H9 (cell line): ENCODE data around the gene ENO3. TPM values are rescaled to one million over a fixed set of nuclear protein-coding genes. Genes with fewer than 3 reads are reported as not detected.
A peak's percentile ranks its signal among the peaks of the same experiment; 100 is the strongest.

ENCODE experiments used
- DNase-seq: peaks from one replicate; pipeline ENCODE4 v3.0.0-alpha.2; 2017
- H2AFZ ChIP-seq: one replicate; pipeline ENCODE4 v1.6.1; 2013; ENCODE audit warnings: mild to moderate bottlenecking, low read length, control low read depth, moderate library complexity
- H2AK5ac ChIP-seq: 2 replicates; pipeline ENCODE4 v1.6.1; 2013; ENCODE audit warnings: low read length, control low read depth, mixed read lengths; ENCODE audit not compliant: insufficient read length
- H2BK120ac ChIP-seq: one replicate; pipeline ENCODE4 v1.6.1; 2013; ENCODE audit warnings: low read depth, mild to moderate bottlenecking, low read length, control low read depth, inconsistent platforms; ENCODE audit not compliant: poor library complexity, severe bottlenecking
- H2BK12ac ChIP-seq: 2 replicates; pipeline ENCODE4 v1.6.1; 2013; ENCODE audit warnings: low read length, control low read depth, mixed read lengths, low read depth; ENCODE audit not compliant: insufficient read length
- H2BK15ac ChIP-seq: 2 replicates; pipeline ENCODE4 v1.6.1; 2013; ENCODE audit warnings: low read depth, low read length, control low read depth
- H2BK20ac ChIP-seq: one replicate; pipeline ENCODE4 v1.6.1; 2013; ENCODE audit warnings: low read depth, mild to moderate bottlenecking, low read length, control low read depth, inconsistent platforms; ENCODE audit not compliant: poor library complexity, severe bottlenecking
- H2BK5ac ChIP-seq: 2 replicates; pipeline ENCODE4 v1.6.1; 2013; ENCODE audit warnings: low read length, control low read depth, mixed read lengths; ENCODE audit not compliant: insufficient read length
- H3K14ac ChIP-seq: 2 replicates; pipeline ENCODE4 v1.6.1; 2013; ENCODE audit warnings: low read length, control low read depth; ENCODE audit not compliant: insufficient read depth
- H3K18ac ChIP-seq: 2 replicates; pipeline ENCODE4 v1.6.1; 2013; ENCODE audit warnings: low read depth, mild to moderate bottlenecking, mixed read lengths, low read length, control low read depth; ENCODE audit not compliant: insufficient read length
- H3K23ac ChIP-seq: 2 replicates; pipeline ENCODE4 v1.6.1; 2013; ENCODE audit warnings: low read length, control low read depth, mixed read lengths, low read depth; ENCODE audit not compliant: insufficient read length
- H3K23me2 ChIP-seq: 2 replicates; pipeline ENCODE4 v1.6.1; 2013; ENCODE audit warnings: low read depth, mild to moderate bottlenecking, mixed read lengths, low read length, control low read depth; ENCODE audit not compliant: insufficient read length, poor library complexity, severe bottlenecking
- H3K27ac ChIP-seq: 2 replicates; pipeline ENCODE4 v1.5.1; 2013; ENCODE audit warnings: low read length, control low read depth, mixed read lengths, low read depth; ENCODE audit not compliant: insufficient read length
- H3K27me3 ChIP-seq: 2 replicates; pipeline ENCODE4 v1.6.1; 2013; ENCODE audit warnings: low read length, control low read depth, inconsistent platforms; ENCODE audit not compliant: insufficient read depth
- H3K4ac ChIP-seq: 2 replicates; pipeline ENCODE4 v1.6.1; 2013; ENCODE audit warnings: low read depth, mild to moderate bottlenecking, control low read depth, inconsistent platforms, low read length, moderate library complexity
- H3K4me1 ChIP-seq: 2 replicates; pipeline ENCODE4 v1.6.1; 2013; ENCODE audit warnings: low read length, control low read depth, inconsistent platforms; ENCODE audit not compliant: insufficient read depth
- H3K4me2 ChIP-seq: 2 replicates; pipeline ENCODE4 v1.6.1; 2013; ENCODE audit warnings: low read length, control low read depth, mixed read lengths; ENCODE audit not compliant: insufficient read length, insufficient read depth
- H3K56ac ChIP-seq: 2 replicates; pipeline ENCODE4 v1.6.1; 2013; ENCODE audit warnings: low read depth, mild to moderate bottlenecking, mixed read lengths, low read length, control low read depth; ENCODE audit not compliant: insufficient read length
- H3K79me1 ChIP-seq: 2 replicates; pipeline ENCODE4 v1.6.1; 2013; ENCODE audit warnings: low read depth, mild to moderate bottlenecking, moderate library complexity, low read length, control low read depth, inconsistent platforms; ENCODE audit not compliant: insufficient read depth, poor library complexity, severe bottlenecking
- H3K79me2 ChIP-seq: 2 replicates; pipeline ENCODE4 v1.6.1; 2013; ENCODE audit warnings: low read length, control low read depth, inconsistent platforms; ENCODE audit not compliant: insufficient read depth
- H3K9ac ChIP-seq: 2 replicates; pipeline ENCODE4 v1.6.1; 2013; ENCODE audit warnings: low read length, control low read depth, mixed read lengths; ENCODE audit not compliant: insufficient read length; ENCODE audit errors: extremely low read depth
- H3K9me3 ChIP-seq: one replicate; pipeline ENCODE4 v1.6.1; 2013; ENCODE audit warnings: low read depth, low read length, inconsistent platforms; ENCODE audit not compliant: control insufficient read depth
- H3T11ph ChIP-seq: one replicate; pipeline ENCODE4 v1.6.1; 2013; ENCODE audit warnings: mild to moderate bottlenecking, low read length, control low read depth, inconsistent platforms
- H4K20me1 ChIP-seq: one replicate; pipeline ENCODE4 v1.6.1; 2013; ENCODE audit not compliant: control insufficient read depth, insufficient read length, insufficient read depth
- H4K5ac ChIP-seq: 2 replicates; pipeline ENCODE4 v1.6.1; 2013; ENCODE audit warnings: low read depth, mild to moderate bottlenecking, mixed read lengths, low read length, control low read depth; ENCODE audit not compliant: insufficient read length
- H4K8ac ChIP-seq: replicated peaks from 2 replicates; pipeline ENCODE4 v1.6.1; 2013; ENCODE audit warnings: low read length, control low read depth, mixed read lengths, low read depth; ENCODE audit not compliant: insufficient read length
- H4K91ac ChIP-seq: 2 replicates; pipeline ENCODE4 v1.6.1; 2013; ENCODE audit warnings: low read depth, mild to moderate bottlenecking, moderate library complexity, mixed read lengths, low read length, control low read depth; ENCODE audit not compliant: insufficient read length
- H3K27ac Mint-ChIP-seq, 3 experiments: 2 replicates in 2 of 3; 3 replicates in 1 of 3; pipeline ENCODE4 v1.8.0; 2020 to 2021; ENCODE audit warnings: mixed read lengths in 3 of 3, mild to moderate bottlenecking in 1 of 3, moderate library complexity in 1 of 3
- H3K27me3 Mint-ChIP-seq: 2 replicates; pipeline ENCODE4 v1.8.0; 2021; ENCODE audit warnings: low read depth, mild to moderate bottlenecking, moderate library complexity, mixed read lengths
- H3K36me3 Mint-ChIP-seq, 3 experiments: 2 replicates in 2 of 3; 3 replicates in 1 of 3; pipeline ENCODE4 v1.8.0; 2020 to 2021; ENCODE audit warnings: low read depth in 3 of 3, mixed read lengths in 3 of 3; ENCODE audit not compliant: insufficient read depth in 1 of 3
- H3K4me1 Mint-ChIP-seq, 2 experiments: 2 replicates each; pipeline ENCODE4 v1.8.0; 2020; ENCODE audit warnings: mixed read lengths in 2 of 2
- H3K4me3 Mint-ChIP-seq, 2 experiments: 2 replicates in 1 of 2; 3 replicates in 1 of 2; pipeline ENCODE4 v1.8.0; 2020 to 2021; ENCODE audit warnings: mild to moderate bottlenecking in 2 of 2, mixed read lengths in 2 of 2, moderate library complexity in 1 of 2
- H3K9me3 Mint-ChIP-seq, 2 experiments: 2 replicates in 1 of 2; 3 replicates in 1 of 2; pipeline ENCODE4 v1.8.0; 2020; ENCODE audit warnings: mild to moderate bottlenecking in 2 of 2, mixed read lengths in 2 of 2, moderate library complexity in 1 of 2
- WGBS: extraction: QIAGEN DNeasy Blood & Tissue Kit; methylation state at CpG from one replicate; pipeline ENCODE4 v1.1.7; 2013; ENCODE audit warnings: missing lambda C conversion rate, low lambda C conversion rate, mixed read lengths; ENCODE audit not compliant: insufficient read length; ENCODE audit errors: extremely low coverage; 5-methylcytosine and 5-hydroxymethylcytosine counted together
- total RNA-seq: library from RNA; stranded (reverse); gene quantifications from 2 replicates; pipeline ENCODE4 v1.2.1, GENCODE V29; 2021
- TF ChIP-seq, protein P1 (sequence below): fragments of 200-600 bp; sonication (generic); conservative IDR thresholded peaks from 3 replicates; pipeline ENCODE4 v1.8.0; 2021; ENCODE audit warnings: antibody characterized with exemption, mild to moderate bottlenecking

Gene ENO3
- total RNA-seq, 1 experiment from 2014 or later, result 25.4 TPM

DNA sequence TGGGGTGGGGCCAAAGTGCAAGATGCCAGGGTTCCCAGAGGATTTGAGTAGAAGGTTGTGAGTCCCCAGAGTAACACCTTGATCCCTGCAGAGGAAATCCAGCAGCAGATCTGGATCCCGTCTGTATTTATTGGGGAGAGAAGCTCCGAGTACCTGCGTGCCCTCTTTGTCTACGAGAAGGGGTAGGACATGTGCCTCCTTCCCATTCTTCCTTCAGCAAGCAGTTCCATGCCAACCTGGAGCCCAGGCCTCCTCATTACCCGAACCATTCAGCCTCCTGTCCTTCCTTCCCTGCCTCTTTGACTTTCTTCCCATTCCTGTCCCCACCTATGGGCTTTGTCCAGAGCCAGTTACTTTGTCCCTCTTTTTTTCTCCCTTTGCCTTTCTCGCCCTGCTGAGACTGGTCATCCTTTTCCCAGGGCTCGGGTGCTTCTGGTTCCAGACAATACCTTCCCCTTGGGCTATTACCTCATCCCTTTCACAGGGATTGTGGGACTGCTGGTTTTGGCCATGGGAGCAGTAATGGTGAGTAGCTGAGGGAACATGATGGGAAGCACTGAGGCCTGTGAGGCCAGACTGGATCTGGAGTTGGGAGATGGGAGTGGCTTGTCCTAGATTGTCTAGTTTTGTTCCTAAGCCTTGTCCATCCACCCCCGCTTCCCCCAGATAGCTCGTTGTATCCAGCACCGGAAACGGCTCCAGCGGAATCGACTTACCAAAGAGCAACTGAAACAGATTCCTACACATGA is 8.0 kb upstream of the ENO3 start:
- Histone ChIP-seq H2AFZ (no peak overlapping the region), H2BK15ac (no peak overlapping the region), H4K5ac (no peak overlapping the region), H3K56ac (no peak overlapping the region), H3T11ph (no peak overlapping the region), H2BK20ac (no peak overlapping the region), H4K20me1 (peaks cover 4% of the 10 kb centered on the region), H3K27ac (no peak overlapping the region), H3K79me1 (peaks cover 8% of the 10 kb centered on the region), H4K8ac (no peak overlapping the region), H3K18ac (no peak overlapping the region), H3K23ac (no peak overlapping the region), H2BK5ac (no peak overlapping the region), H3K79me2 (peaks cover 16% of the 10 kb centered on the region; the same call in 1 of the 2 replicates), H2AK5ac (no peak overlapping the region), H3K14ac (no peak overlapping the region), H3K27me3 (no peaks in the 10 kb centered on the region), H3K23me2 (peaks cover 20% of the 10 kb centered on the region), H3K9me3 (no peaks in the 10 kb centered on the region), H3K4me2 (no peak overlapping the region), H3K4ac (no peak overlapping the region), H3K9ac (no peak overlapping the region), H4K91ac (no peak overlapping the region), H3K4me1 (no peaks in the 10 kb centered on the region), H2BK12ac (no peak overlapping the region), H2BK120ac (no peak overlapping the region)
- DNase-seq, result no peak
- TF ChIP-seq, protein P1, sequence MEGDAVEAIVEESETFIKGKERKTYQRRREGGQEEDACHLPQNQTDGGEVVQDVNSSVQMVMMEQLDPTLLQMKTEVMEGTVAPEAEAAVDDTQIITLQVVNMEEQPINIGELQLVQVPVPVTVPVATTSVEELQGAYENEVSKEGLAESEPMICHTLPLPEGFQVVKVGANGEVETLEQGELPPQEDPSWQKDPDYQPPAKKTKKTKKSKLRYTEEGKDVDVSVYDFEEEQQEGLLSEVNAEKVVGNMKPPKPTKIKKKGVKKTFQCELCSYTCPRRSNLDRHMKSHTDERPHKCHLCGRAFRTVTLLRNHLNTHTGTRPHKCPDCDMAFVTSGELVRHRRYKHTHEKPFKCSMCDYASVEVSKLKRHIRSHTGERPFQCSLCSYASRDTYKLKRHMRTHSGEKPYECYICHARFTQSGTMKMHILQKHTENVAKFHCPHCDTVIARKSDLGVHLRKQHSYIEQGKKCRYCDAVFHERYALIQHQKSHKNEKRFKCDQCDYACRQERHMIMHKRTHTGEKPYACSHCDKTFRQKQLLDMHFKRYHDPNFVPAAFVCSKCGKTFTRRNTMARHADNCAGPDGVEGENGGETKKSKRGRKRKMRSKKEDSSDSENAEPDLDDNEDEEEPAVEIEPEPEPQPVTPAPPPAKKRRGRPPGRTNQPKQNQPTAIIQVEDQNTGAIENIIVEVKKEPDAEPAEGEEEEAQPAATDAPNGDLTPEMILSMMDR, result no peak
- no CpG with 5 or more reads among the region's 13 CpGs for WGBS
- H3K4me1 Mint-ChIP-seq, result peaks cover 37 to 46% of the 10 kb centered on the region in 2 experiments
- no peaks in the 10 kb centered on the region; a peak in 2 of 5 replicates for H3K9me3 Mint-ChIP-seq
- H3K27me3 Mint-ChIP-seq, result peaks cover 6% of the 10 kb centered on the region
- H3K27ac Mint-ChIP-seq, result peak overlapping the region in 2 of 3 experiments; percentile 33 to 51; a peak in 3 of 7 replicates
- peaks cover 39 to 80% (median 62%) of the 10 kb centered on the region in 3 experiments for H3K36me3 Mint-ChIP-seq
- peak overlapping the region; percentile 95 to 98; a peak in 3 of 5 replicates for H3K4me3 Mint-ChIP-seq
